ENCODE data around the gene MRPS15.

DNA sequence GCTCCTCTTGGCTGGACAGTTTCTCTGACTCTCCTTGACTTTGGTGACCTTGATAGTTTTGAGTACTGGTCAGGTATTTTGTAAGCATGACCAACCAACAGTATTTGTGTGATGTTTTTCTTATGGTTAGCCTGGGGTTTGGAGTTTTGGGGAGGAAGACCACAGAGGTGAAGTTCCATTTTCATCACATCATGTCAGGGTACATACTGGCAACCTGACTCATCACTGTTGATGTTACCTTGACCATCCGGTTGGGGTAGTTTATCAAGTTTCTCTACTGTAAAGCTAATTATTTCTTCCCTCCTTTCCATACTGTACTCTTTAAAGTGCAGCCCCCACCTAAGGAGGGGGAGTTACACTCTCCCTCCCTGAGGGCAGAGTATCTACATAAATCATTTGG is 27.4 kb downstream of the MRPS15 start:
- TF ChIP-seq, protein P1, sequence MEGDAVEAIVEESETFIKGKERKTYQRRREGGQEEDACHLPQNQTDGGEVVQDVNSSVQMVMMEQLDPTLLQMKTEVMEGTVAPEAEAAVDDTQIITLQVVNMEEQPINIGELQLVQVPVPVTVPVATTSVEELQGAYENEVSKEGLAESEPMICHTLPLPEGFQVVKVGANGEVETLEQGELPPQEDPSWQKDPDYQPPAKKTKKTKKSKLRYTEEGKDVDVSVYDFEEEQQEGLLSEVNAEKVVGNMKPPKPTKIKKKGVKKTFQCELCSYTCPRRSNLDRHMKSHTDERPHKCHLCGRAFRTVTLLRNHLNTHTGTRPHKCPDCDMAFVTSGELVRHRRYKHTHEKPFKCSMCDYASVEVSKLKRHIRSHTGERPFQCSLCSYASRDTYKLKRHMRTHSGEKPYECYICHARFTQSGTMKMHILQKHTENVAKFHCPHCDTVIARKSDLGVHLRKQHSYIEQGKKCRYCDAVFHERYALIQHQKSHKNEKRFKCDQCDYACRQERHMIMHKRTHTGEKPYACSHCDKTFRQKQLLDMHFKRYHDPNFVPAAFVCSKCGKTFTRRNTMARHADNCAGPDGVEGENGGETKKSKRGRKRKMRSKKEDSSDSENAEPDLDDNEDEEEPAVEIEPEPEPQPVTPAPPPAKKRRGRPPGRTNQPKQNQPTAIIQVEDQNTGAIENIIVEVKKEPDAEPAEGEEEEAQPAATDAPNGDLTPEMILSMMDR (conservative IDR thresholded peaks at IDR 0.05; ENCODE audit: low read length), result no peak
- no peak for TF ChIP-seq EZH2phosphoT487 (IDR thresholded peaks at IDR 0.05; ENCODE audit: borderline replicate concordance, low read depth, low read length)
